Activated naive CD8-positive, alpha-beta T cell treated with anti-CD3 and anti-CD28 coated beads, Interleukin-2, amount 50 U/mL, for 24 hours (primary cell): ENCODE results near the gene JAK3.
A peak's percentile ranks its signal among the peaks of the same experiment; 100 is the strongest.
"Not testable (repeated sequence)": the region's sequence is repeated elsewhere in the genome, so short reads cannot be mapped to it uniquely, and the experiment has no call there.

Experiments
- ATAC-seq: fragments of 150-1000 bp; cut with Tn5 transposase; one replicate; pipeline ENCODE4 v1.10.0; 2021
- DNase-seq: peaks from one replicate; pipeline ENCODE4 v3.0.0; 2021
- H3K27ac Mint-ChIP-seq: one replicate; pipeline ENCODE4 v1.8.0; 2021; ENCODE audit warnings: mild to moderate bottlenecking, mixed read lengths
- H3K27me3 Mint-ChIP-seq: one replicate; pipeline ENCODE4 v1.8.0; 2021; ENCODE audit warnings: mixed read lengths
- H3K36me3 Mint-ChIP-seq: one replicate; pipeline ENCODE4 v1.8.0; 2021; ENCODE audit warnings: low read depth, mixed read lengths
- H3K4me1 Mint-ChIP-seq: one replicate; pipeline ENCODE4 v1.8.0; 2021; ENCODE audit warnings: mixed read lengths
- H3K4me3 Mint-ChIP-seq: one replicate; pipeline ENCODE4 v1.8.0; 2021; ENCODE audit warnings: mild to moderate bottlenecking, moderate library complexity, mixed read lengths
- H3K9me3 Mint-ChIP-seq: one replicate; pipeline ENCODE4 v1.8.0; 2021; ENCODE audit warnings: mixed read lengths

JAK3 gene

GRCh38 chr19:17811103-17811502 is 36.7 kb downstream of the JAK3 start:
- Mint-ChIP-seq H3K27me3 (peaks cover 1% of the 10 kb centered on the region), H3K27ac (no peak overlapping the region), H3K4me3 (no peak overlapping the region), H3K9me3 (no peaks in the 10 kb centered on the region), H3K36me3 (no peaks in the 10 kb centered on the region), H3K4me1 (peaks cover 11% of the 10 kb centered on the region)
- DNase-seq (no peak), ATAC-seq (no peak)

GRCh38 chr19:17807731-17808316 is 40.0 kb downstream of the JAK3 start:
- H3K4me1 Mint-ChIP-seq, result peaks cover 23% of the 10 kb centered on the region
- H3K27ac Mint-ChIP-seq, result no peak overlapping the region
- peak overlapping the region; percentile 34 for H3K4me3 Mint-ChIP-seq
- H3K9me3 Mint-ChIP-seq, result no peaks in the 10 kb centered on the region
- ATAC-seq (no peak), DNase-seq (no peak)
- H3K27me3 Mint-ChIP-seq, result peaks cover 1% of the 10 kb centered on the region
- no peaks in the 10 kb centered on the region for H3K36me3 Mint-ChIP-seq

- H3K36me3 Mint-ChIP-seq, result no peaks in the 10 kb centered on the region
- ATAC-seq (no peak), DNase-seq (no peak)
- no peaks in the 10 kb centered on the region for H3K9me3 Mint-ChIP-seq
- H3K27me3 Mint-ChIP-seq, result peaks cover 1% of the 10 kb centered on the region
- peaks cover 27% of the 10 kb centered on the region for H3K4me1 Mint-ChIP-seq
- no peak overlapping the region for H3K27ac Mint-ChIP-seq
- H3K4me3 Mint-ChIP-seq, result no peak overlapping the region
Measured at GRCh38 chr19:17806945-17807344, 40.8 kb downstream of the JAK3 start.

GRCh38 chr19:17805427-17805826 is 42.4 kb downstream of the JAK3 start:
- H3K27ac Mint-ChIP-seq, result no peak overlapping the region
- H3K36me3 Mint-ChIP-seq, result no peaks in the 10 kb centered on the region

GRCh38 chr19:17803264-17803896 is 44.4 kb downstream of the JAK3 start:
- Mint-ChIP-seq H3K4me1 (peaks cover 27% of the 10 kb centered on the region), H3K36me3 (no peaks in the 10 kb centered on the region), H3K27me3 (peaks cover 1% of the 10 kb centered on the region), H3K27ac (no peak overlapping the region), H3K4me3 (no peak overlapping the region), H3K9me3 (no peaks in the 10 kb centered on the region)
- DNase-seq (no peak), ATAC-seq (no peak)

More at GRCh38 chr19:17805427-17805826, 42.4 kb downstream of the JAK3 start:
- no peaks in the 10 kb centered on the region for H3K9me3 Mint-ChIP-seq
- no peak overlapping the region for H3K4me3 Mint-ChIP-seq
- peaks cover 27% of the 10 kb centered on the region for H3K4me1 Mint-ChIP-seq
- peaks cover 1% of the 10 kb centered on the region for H3K27me3 Mint-ChIP-seq
- no peak for ATAC-seq
- DNase-seq, result no peak

GRCh38 chr19:17802137-17802858 is 45.5 kb downstream of the JAK3 start:
- ATAC-seq (no peak), DNase-seq (no peak)
- Mint-ChIP-seq H3K4me3 (no peak overlapping the region), H3K9me3 (no peaks in the 10 kb centered on the region), H3K27me3 (no peaks in the 10 kb centered on the region), H3K36me3 (no peaks in the 10 kb centered on the region), H3K4me1 (peaks cover 29% of the 10 kb centered on the region), H3K27ac (no peak overlapping the region)

- not testable (repeated sequence) for H3K27ac Mint-ChIP-seq, H3K9me3 Mint-ChIP-seq, H3K36me3 Mint-ChIP-seq, H3K4me3 Mint-ChIP-seq, DNase-seq, ATAC-seq
- Mint-ChIP-seq H3K4me1 (peaks cover 47% of the 10 kb centered on the region), H3K27me3 (peaks cover 14% of the 10 kb centered on the region)
Measured at GRCh38 chr19:17798599-17798998, 49.2 kb downstream of the JAK3 start.

- Mint-ChIP-seq H3K4me3 (no peak overlapping the region), H3K27me3 (peaks cover 15% of the 10 kb centered on the region), H3K4me1 (peaks cover 41% of the 10 kb centered on the region), H3K9me3 (no peaks in the 10 kb centered on the region), H3K36me3 (no peaks in the 10 kb centered on the region), H3K27ac (peak overlapping the region; percentile 69)
- ATAC-seq, result peak; percentile 99
- DNase-seq, result peak; percentile 71
Measured at GRCh38 chr19:17797424-17798201, 50.2 kb downstream of the JAK3 start.

- H3K4me1 Mint-ChIP-seq, result peaks cover 40% of the 10 kb centered on the region
- ATAC-seq (no peak), DNase-seq (no peak)
- peaks cover 15% of the 10 kb centered on the region for H3K27me3 Mint-ChIP-seq
- H3K9me3 Mint-ChIP-seq, result no peaks in the 10 kb centered on the region
- H3K36me3 Mint-ChIP-seq, result no peaks in the 10 kb centered on the region
- peak overlapping the region; percentile 69 for H3K27ac Mint-ChIP-seq
- H3K4me3 Mint-ChIP-seq, result no peak overlapping the region
Measured at GRCh38 chr19:17796838-17797423, 50.9 kb downstream of the JAK3 start.

- Mint-ChIP-seq H3K4me1 (peaks cover 47% of the 10 kb centered on the region), H3K27me3 (peaks cover 15% of the 10 kb centered on the region), H3K36me3 (no peaks in the 10 kb centered on the region), H3K9me3 (no peaks in the 10 kb centered on the region), H3K4me3 (no peak overlapping the region), H3K27ac (no peak overlapping the region)
- no peak for DNase-seq
- no peak for ATAC-seq
Measured at GRCh38 chr19:17796013-17796837, 51.6 kb downstream of the JAK3 start.

- peak overlapping the region; percentile 32 for H3K4me3 Mint-ChIP-seq
- DNase-seq, result no peak
- H3K4me1 Mint-ChIP-seq, result peaks cover 50% of the 10 kb centered on the region
- no peaks in the 10 kb centered on the region for H3K9me3 Mint-ChIP-seq
- H3K27ac Mint-ChIP-seq, result no peak overlapping the region
- no peaks in the 10 kb centered on the region for H3K36me3 Mint-ChIP-seq
- no peak for ATAC-seq
- H3K27me3 Mint-ChIP-seq, result peaks cover 15% of the 10 kb centered on the region
Measured at GRCh38 chr19:17795495-17795856, 52.3 kb downstream of the JAK3 start.

- peaks cover 15% of the 10 kb centered on the region for H3K27me3 Mint-ChIP-seq
- peaks cover 54% of the 10 kb centered on the region for H3K4me1 Mint-ChIP-seq
- ATAC-seq (no peak), DNase-seq (peak; percentile 31)
- no peak within 1 kb of the TSS for H3K27ac Mint-ChIP-seq
- no peaks in the 10 kb centered on the region for H3K9me3 Mint-ChIP-seq
- H3K36me3 Mint-ChIP-seq, result no peaks in the 10 kb centered on the region
- peak within 1 kb of the TSS; percentile 32 for H3K4me3 Mint-ChIP-seq
Measured at GRCh38 chr19:17794731-17795494, 52.9 kb downstream of the JAK3 start, which contains the start of gene B3GNT3. B3GNT3 (plus strand) TSS chr19:17795138; CDS start chr19:17807808, 12,670 bp downstream.

- H3K36me3 Mint-ChIP-seq, result no peaks in the 10 kb centered on the region
- DNase-seq (no peak), ATAC-seq (no peak)
- no peak overlapping the region for H3K27ac Mint-ChIP-seq
- no peaks in the 10 kb centered on the region for H3K9me3 Mint-ChIP-seq
- H3K27me3 Mint-ChIP-seq, result peaks cover 15% of the 10 kb centered on the region
- peak overlapping the region; percentile 14 for H3K4me3 Mint-ChIP-seq
- H3K4me1 Mint-ChIP-seq, result peaks cover 54% of the 10 kb centered on the region
Measured at GRCh38 chr19:17794412-17794730, 53.4 kb downstream of the JAK3 start.
